ENCODE results near the gene EFR3B. TPM values are rescaled to one million over a fixed set of nuclear protein-coding genes. Genes with fewer than 3 reads are reported as not detected.

The EFR3B gene
- total RNA-seq, 5 donors from 2014 or later (not counting 1 experiment from before 2014, with no cell fraction given), result 0.09 to 0.10 (median 0.09) TPM; not detected in 2

GRCh38 chr2:25042321-25043240 lies 705 bp downstream of the EFR3B start:
- H3K27me3 Mint-ChIP-seq, result peaks cover 33 to 42% of the 10 kb centered on the region in 2 donors
- H3K4me3 ChIP-seq (ENCODE audit: control insufficient read depth in 1 of 2, extremely low read depth in 1 of 2, low read length in 1 of 2), result peak overlapping the region; percentile 45 to 68
- peaks cover 19 to 24% (median 23%) of the 10 kb centered on the region in 3 donors for H3K4me1 Mint-ChIP-seq
- H3K4me3 Mint-ChIP-seq, result peak overlapping the region; percentile 81 to 83 (median 82)
- no peaks in the 10 kb centered on the region for H3K9me3 ChIP-seq
- peaks cover 2 to 49% of the 10 kb centered on the region in 2 experiments for H3K27me3 ChIP-seq (replicated peaks in 1 of 2; ENCODE audit: control insufficient read depth in 2 of 2, extremely low read depth in 1 of 2, insufficient read depth in 2 of 2, low read length in 1 of 2)
- ATAC-seq (replicated peaks in 1 of 4), result no peak
- H3K36me3 ChIP-seq (ENCODE audit: control insufficient read depth in 2 of 2, extremely low read depth in 1 of 2, insufficient read depth in 1 of 2, low read length in 1 of 2), result no peaks in the 10 kb centered on the region
- under 1% methylated on average over 63 of the region's 76 CpGs for WGBS (ENCODE audit: insufficient coverage)
- H3K4me1 ChIP-seq (ENCODE audit: control insufficient read depth in 1 of 2, extremely low read depth in 1 of 2, insufficient read depth in 2 of 2, low read length in 2 of 2), result peaks cover 2 to 22% of the 10 kb centered on the region in 2 experiments
- ChIA-PET POLR2A (interaction anchor here in 1 of 2 donors (0.6 kb wide), 1 partner anchor 199 kb away, joined by 3 read pairs; no protein-coding TSS in a partner anchor), CTCF (interaction anchor here in 1 of 2 donors (0.7 to 1.6 kb wide), 3 partner anchors 67 to 616 kb away, joined by 3 to 10 read pairs (median 3); no protein-coding TSS in a partner anchor)
- no peaks in the 10 kb centered on the region for H3K9me3 Mint-ChIP-seq
- H3K27ac Mint-ChIP-seq, result no peak overlapping the region
- no peak overlapping the region for H3K27ac ChIP-seq (ENCODE audit: low read length)
- no peaks in the 10 kb centered on the region for H3K36me3 Mint-ChIP-seq
- DNase-seq, result peak in 10 of 35 experiments; percentile 1 to 28 (median 7)

- DNase-seq, result peak in 11 of 35 experiments; percentile 4 to 31 (median 8)
- no peaks in the 10 kb centered on the region for H3K9me3 Mint-ChIP-seq
- H3K27me3 ChIP-seq (replicated peaks in 1 of 2; ENCODE audit: control insufficient read depth in 2 of 2, extremely low read depth in 1 of 2, insufficient read depth in 2 of 2, low read length in 1 of 2), result peaks cover 2 to 49% of the 10 kb centered on the region in 2 experiments
- H3K4me3 ChIP-seq (ENCODE audit: control insufficient read depth in 1 of 2, extremely low read depth in 1 of 2, low read length in 1 of 2), result peak overlapping the region in 1 of 2 donors; percentile 45
- WGBS (ENCODE audit: insufficient coverage), result 3% methylated on average over 5 of the region's 8 CpGs
- no peak overlapping the region for H3K27ac ChIP-seq (ENCODE audit: low read length)
- peaks cover 2 to 22% of the 10 kb centered on the region in 2 experiments for H3K4me1 ChIP-seq (ENCODE audit: control insufficient read depth in 1 of 2, extremely low read depth in 1 of 2, insufficient read depth in 2 of 2, low read length in 2 of 2)
- peak overlapping the region; percentile 81 to 83 (median 82) for H3K4me3 Mint-ChIP-seq
- no peaks in the 10 kb centered on the region for H3K36me3 ChIP-seq (ENCODE audit: control insufficient read depth in 2 of 2, extremely low read depth in 1 of 2, insufficient read depth in 1 of 2, low read length in 1 of 2)
- no peaks in the 10 kb centered on the region for H3K36me3 Mint-ChIP-seq
- peak in 1 of 4 experiments; percentile 17 for ATAC-seq (replicated peaks in 1 of 4)
- peaks cover 19 to 24% (median 23%) of the 10 kb centered on the region in 3 donors for H3K4me1 Mint-ChIP-seq
- POLR2A ChIA-PET, result no interaction called here
- CTCF ChIA-PET, result interaction anchor here in 1 of 2 donors (0.7 kb wide), 1 partner anchor 616 kb away, joined by 3 read pairs; no protein-coding TSS in a partner anchor
- peaks cover 33 to 47% of the 10 kb centered on the region in 2 donors for H3K27me3 Mint-ChIP-seq
- no peaks in the 10 kb centered on the region for H3K9me3 ChIP-seq
- H3K27ac Mint-ChIP-seq, result no peak overlapping the region
Measured at GRCh38 chr2:25043241-25043867, 1.5 kb downstream of the EFR3B start.

- Histone ChIP-seq H3K9me3 (no peaks in the 10 kb centered on the region), H3K27ac (ENCODE audit: low read length) (no peak overlapping the region), H3K4me3 (ENCODE audit: control insufficient read depth in 1 of 2, extremely low read depth in 1 of 2, low read length in 1 of 2) (no peak overlapping the region), H3K36me3 (ENCODE audit: control insufficient read depth in 2 of 2, extremely low read depth in 1 of 2, insufficient read depth in 1 of 2, low read length in 1 of 2) (no peaks in the 10 kb centered on the region), H3K27me3 (replicated peaks in 1 of 2; ENCODE audit: control insufficient read depth in 2 of 2, extremely low read depth in 1 of 2, insufficient read depth in 2 of 2, low read length in 1 of 2) (peaks cover 2 to 52% of the 10 kb centered on the region in 2 experiments), H3K4me1 (ENCODE audit: control insufficient read depth in 1 of 2, extremely low read depth in 1 of 2, insufficient read depth in 2 of 2, low read length in 2 of 2) (peaks cover 2 to 22% of the 10 kb centered on the region in 2 experiments)
- Mint-ChIP-seq H3K4me3 (peak overlapping the region in 1 of 3 donors; percentile 83), H3K4me1 (peaks cover 19 to 24% (median 23%) of the 10 kb centered on the region in 3 donors), H3K9me3 (no peaks in the 10 kb centered on the region), H3K27ac (no peak overlapping the region), H3K36me3 (no peaks in the 10 kb centered on the region), H3K27me3 (peaks cover 37 to 52% of the 10 kb centered on the region in 2 donors)
- ChIA-PET CTCF (no interaction called here), POLR2A (no interaction called here)
- ATAC-seq (replicated peaks in 1 of 4) (no peak), DNase-seq (no peak)
- no CpG with 5 or more reads among the region's 1 CpG for WGBS (ENCODE audit: insufficient coverage)
Measured at GRCh38 chr2:25044011-25044410, 2.1 kb downstream of the EFR3B start.

- ChIA-PET POLR2A (interaction anchor here (0.6 to 1.0 kb wide), 2 partner anchors 72 to 79 kb away, joined by 3 to 4 read pairs; no protein-coding TSS in a partner anchor), CTCF (interaction anchor here in 1 of 2 donors (0.6 kb wide), 1 partner anchor 334 kb away, joined by 3 read pairs; no protein-coding TSS in a partner anchor)
- no peak overlapping the region for H3K27ac ChIP-seq (ENCODE audit: low read length)
- no peaks in the 10 kb centered on the region for H3K36me3 ChIP-seq (ENCODE audit: control insufficient read depth in 2 of 2, extremely low read depth in 1 of 2, insufficient read depth in 1 of 2, low read length in 1 of 2)
- no peak overlapping the region for H3K4me3 ChIP-seq (ENCODE audit: control insufficient read depth in 1 of 2, extremely low read depth in 1 of 2, low read length in 1 of 2)
- no peak overlapping the region for H3K27ac Mint-ChIP-seq
- no peaks in the 10 kb centered on the region for H3K9me3 ChIP-seq
- peaks cover 2 to 58% of the 10 kb centered on the region in 2 experiments for H3K27me3 ChIP-seq (replicated peaks in 1 of 2; ENCODE audit: control insufficient read depth in 2 of 2, extremely low read depth in 1 of 2, insufficient read depth in 2 of 2, low read length in 1 of 2)
- DNase-seq, result no peak
- H3K4me3 Mint-ChIP-seq, result peak overlapping the region in 1 of 3 donors; percentile 2
- 21% methylated on average over 6 of the region's 6 CpGs for WGBS (ENCODE audit: insufficient coverage)
- peaks cover 44 to 60% of the 10 kb centered on the region in 2 donors for H3K27me3 Mint-ChIP-seq
- H3K4me1 Mint-ChIP-seq, result peaks cover 19 to 24% (median 23%) of the 10 kb centered on the region in 3 donors
- H3K36me3 Mint-ChIP-seq, result no peaks in the 10 kb centered on the region
- no peak for ATAC-seq (replicated peaks in 1 of 4)
- peaks cover 2 to 22% of the 10 kb centered on the region in 2 experiments for H3K4me1 ChIP-seq (ENCODE audit: control insufficient read depth in 1 of 2, extremely low read depth in 1 of 2, insufficient read depth in 2 of 2, low read length in 2 of 2)
- no peaks in the 10 kb centered on the region for H3K9me3 Mint-ChIP-seq
Measured at GRCh38 chr2:25044990-25045389, 3.1 kb downstream of the EFR3B start.

GRCh38 chr2:25049422-25049821 lies 7.5 kb downstream of the EFR3B start:
- Histone ChIP-seq H3K27me3 (replicated peaks in 1 of 2; ENCODE audit: control insufficient read depth in 2 of 2, extremely low read depth in 1 of 2, insufficient read depth in 2 of 2, low read length in 1 of 2) (peaks cover 0 to 51% of the 10 kb centered on the region in 2 experiments), H3K27ac (ENCODE audit: low read length) (no peak overlapping the region), H3K4me3 (ENCODE audit: control insufficient read depth in 1 of 2, extremely low read depth in 1 of 2, low read length in 1 of 2) (no peak overlapping the region), H3K4me1 (ENCODE audit: control insufficient read depth in 1 of 2, extremely low read depth in 1 of 2, insufficient read depth in 2 of 2, low read length in 2 of 2) (no peaks in the 10 kb centered on the region), H3K9me3 (no peaks in the 10 kb centered on the region), H3K36me3 (ENCODE audit: control insufficient read depth in 2 of 2, extremely low read depth in 1 of 2, insufficient read depth in 1 of 2, low read length in 1 of 2) (no peaks in the 10 kb centered on the region)
- Mint-ChIP-seq H3K4me1 (peaks cover 0 to 4% (median 0%) of the 10 kb centered on the region in 3 donors), H3K27me3 (peaks cover 35 to 56% of the 10 kb centered on the region in 2 donors), H3K27ac (no peak overlapping the region), H3K36me3 (no peaks in the 10 kb centered on the region), H3K9me3 (no peaks in the 10 kb centered on the region), H3K4me3 (no peak overlapping the region)
- WGBS (ENCODE audit: insufficient coverage), result 94% methylated on average over 3 of the region's 4 CpGs
- no peak for ATAC-seq (replicated peaks in 1 of 4)
- DNase-seq, result no peak
- ChIA-PET POLR2A (no interaction called here), CTCF (no interaction called here)

GRCh38 chr2:25050128-25050527 lies 8.3 kb downstream of the EFR3B start:
- Mint-ChIP-seq H3K36me3 (no peaks in the 10 kb centered on the region), H3K4me3 (no peak overlapping the region), H3K27ac (no peak overlapping the region), H3K4me1 (peaks cover 0 to under 1% (median 0%) of the 10 kb centered on the region in 3 donors), H3K27me3 (peaks cover 29 to 49% of the 10 kb centered on the region in 2 donors), H3K9me3 (no peaks in the 10 kb centered on the region)
- H3K9me3 ChIP-seq, result no peaks in the 10 kb centered on the region
- no peak for DNase-seq
- H3K36me3 ChIP-seq (ENCODE audit: control insufficient read depth in 2 of 2, extremely low read depth in 1 of 2, insufficient read depth in 1 of 2, low read length in 1 of 2), result no peaks in the 10 kb centered on the region
- no peak overlapping the region for H3K27ac ChIP-seq (ENCODE audit: low read length)
- H3K4me1 ChIP-seq (ENCODE audit: control insufficient read depth in 1 of 2, extremely low read depth in 1 of 2, insufficient read depth in 2 of 2, low read length in 2 of 2), result no peaks in the 10 kb centered on the region
- ChIA-PET POLR2A (no interaction called here), CTCF (interaction anchor here in 1 of 2 donors (0.7 kb wide), 1 partner anchor 184 kb away, joined by 3 read pairs; no protein-coding TSS in a partner anchor)
- ATAC-seq (replicated peaks in 1 of 4), result no peak
- no peak overlapping the region for H3K4me3 ChIP-seq (ENCODE audit: control insufficient read depth in 1 of 2, extremely low read depth in 1 of 2, low read length in 1 of 2)
- peaks cover 0 to 46% of the 10 kb centered on the region in 2 experiments for H3K27me3 ChIP-seq (replicated peaks in 1 of 2; ENCODE audit: control insufficient read depth in 2 of 2, extremely low read depth in 1 of 2, insufficient read depth in 2 of 2, low read length in 1 of 2)
